B cell (primary cell): ENCODE results near the gene GRID1.

Experiments
- CTCF ChIP-seq: fragments of 200-600 bp; IDR thresholded peaks from one replicate; pipeline ENCODE4 v1.8.0; 2022; ENCODE audit warnings: antibody characterized with exemption, mild to moderate bottlenecking
- EZH2 ChIP-seq: IDR thresholded peaks from 2 replicates; pipeline ENCODE4 v1.6.1; 2012; ENCODE audit warnings: borderline replicate concordance, low read depth, mild to moderate bottlenecking, moderate library complexity, low read length; ENCODE audit not compliant: insufficient read depth, poor library complexity, severe bottlenecking

- TF ChIP-seq CTCF (no peak), EZH2 (no peak)
These were observed 203.7 kb downstream of the GRID1 start for GRCh38 chr10:86162696-86163400.
